GM18505 (cell line): ENCODE measurements around the gene SLC51A.
"Not testable (repeated sequence)": the region's sequence is repeated elsewhere in the genome, so short reads cannot be mapped to it uniquely, and the experiment has no call there.

ENCODE experiments used
- ATAC-seq: cut with Tn5 transposase; IDR thresholded peaks from one replicate; pipeline ENCODE4 v1.9.1; 2021; ENCODE audit not compliant: unreplicated experiment
- POLR2A ChIP-seq: IDR thresholded peaks from 4 replicates; pipeline ENCODE4 v1.6.1; 2011; ENCODE audit warnings: borderline replicate concordance; ENCODE audit not compliant: insufficient read depth, insufficient read length; ENCODE audit errors: extremely low read depth

The SLC51A gene

DNA sequence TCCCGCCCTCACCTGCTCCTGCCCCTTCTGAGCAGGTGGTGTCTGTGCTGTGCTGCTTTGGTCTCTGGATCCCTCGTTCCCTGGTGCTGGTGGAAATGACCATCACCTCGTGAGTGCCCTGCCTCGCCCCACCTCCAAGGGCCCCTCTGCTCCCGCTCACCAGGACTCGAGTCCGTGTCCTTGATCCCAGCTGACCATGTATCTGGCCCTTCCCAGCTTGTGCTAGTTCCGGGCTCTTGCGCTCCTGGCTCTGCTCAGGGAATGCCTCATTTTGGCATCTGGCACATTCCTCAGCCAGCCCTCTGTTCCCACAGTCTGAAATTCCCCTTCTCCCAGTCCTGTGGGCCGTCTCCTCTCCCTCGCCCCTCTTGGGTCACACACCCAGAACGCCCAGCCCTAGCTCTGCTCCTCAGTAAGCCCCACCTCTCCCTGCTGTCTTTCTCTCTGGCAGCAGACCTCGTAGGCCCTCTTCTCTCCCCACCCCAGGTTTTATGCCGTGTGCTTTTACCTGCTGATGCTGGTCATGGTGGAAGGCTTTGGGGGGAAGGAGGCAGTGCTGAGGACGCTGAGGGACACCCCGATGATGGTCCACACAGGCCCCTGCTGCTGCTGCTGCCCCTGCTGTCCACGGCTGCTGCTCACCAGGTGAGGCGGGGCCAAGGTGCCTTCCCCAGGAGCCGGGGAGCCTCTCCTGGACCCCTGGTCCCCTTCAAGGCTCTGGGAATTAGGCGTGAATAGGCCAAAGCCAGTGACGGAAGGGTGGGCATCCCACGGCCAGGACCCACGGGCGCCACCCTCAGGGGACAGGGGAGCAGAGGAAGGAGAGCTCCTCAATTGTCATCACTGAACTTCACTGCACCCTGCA lies 11.5 kb downstream of the SLC51A start:
- TF ChIP-seq POLR2A: no peak
- no peak for ATAC-seq

DNA sequence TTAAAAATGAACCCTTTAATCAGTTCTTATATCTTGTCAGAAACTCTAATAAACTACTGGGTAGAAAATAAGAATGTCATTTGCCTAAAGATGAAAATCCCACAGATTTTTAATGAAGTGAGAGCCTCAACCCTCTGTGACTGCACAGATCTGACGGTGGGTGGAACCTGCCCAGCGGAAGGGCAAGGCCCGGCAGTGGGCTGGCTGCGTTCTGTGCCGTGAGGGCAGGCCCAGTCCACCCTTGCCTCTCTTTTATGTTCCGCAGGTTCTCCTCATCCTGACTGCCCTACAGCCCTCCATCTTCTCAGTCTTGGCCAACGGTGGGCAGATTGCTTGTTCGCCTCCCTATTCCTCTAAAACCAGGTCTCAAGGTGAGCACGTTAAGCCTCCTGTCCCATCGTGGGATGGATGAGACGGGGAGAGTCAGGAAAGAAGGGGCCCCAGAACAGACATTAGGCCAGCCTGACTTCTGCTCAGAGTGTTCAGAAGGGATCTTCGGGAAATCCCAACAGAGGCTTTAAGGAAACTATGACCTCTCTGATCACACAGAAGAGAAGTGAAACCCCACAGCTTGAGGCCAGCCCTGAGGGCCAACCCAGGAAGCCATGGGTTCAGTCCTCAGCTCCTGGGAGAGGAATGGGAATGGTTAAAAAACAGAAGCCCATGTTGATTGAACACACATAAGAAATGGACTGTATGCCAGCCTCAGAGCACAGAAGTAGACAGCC lies 16.0 kb downstream of the SLC51A start:
- no peak for ATAC-seq
- no peak for TF ChIP-seq POLR2A

DNA sequence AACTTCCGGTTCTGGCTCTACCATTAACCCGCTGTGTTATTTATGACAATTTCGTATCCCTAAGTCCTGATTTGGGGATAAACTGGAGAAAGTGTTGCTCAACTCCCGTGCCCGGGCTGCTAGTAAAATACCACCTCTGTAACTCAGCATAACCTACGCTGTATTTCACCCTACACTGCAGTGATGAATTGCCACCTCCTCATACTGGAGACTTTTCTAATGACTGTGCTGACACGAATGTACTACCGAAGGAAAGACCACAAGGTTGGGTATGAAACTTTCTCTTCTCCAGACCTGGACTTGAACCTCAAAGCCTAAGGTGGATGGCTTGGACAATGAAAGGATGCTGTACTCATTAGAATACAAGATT lies 16.5 kb downstream of the SLC51A start:
- no peak for TF ChIP-seq POLR2A
- no peak for ATAC-seq

DNA sequence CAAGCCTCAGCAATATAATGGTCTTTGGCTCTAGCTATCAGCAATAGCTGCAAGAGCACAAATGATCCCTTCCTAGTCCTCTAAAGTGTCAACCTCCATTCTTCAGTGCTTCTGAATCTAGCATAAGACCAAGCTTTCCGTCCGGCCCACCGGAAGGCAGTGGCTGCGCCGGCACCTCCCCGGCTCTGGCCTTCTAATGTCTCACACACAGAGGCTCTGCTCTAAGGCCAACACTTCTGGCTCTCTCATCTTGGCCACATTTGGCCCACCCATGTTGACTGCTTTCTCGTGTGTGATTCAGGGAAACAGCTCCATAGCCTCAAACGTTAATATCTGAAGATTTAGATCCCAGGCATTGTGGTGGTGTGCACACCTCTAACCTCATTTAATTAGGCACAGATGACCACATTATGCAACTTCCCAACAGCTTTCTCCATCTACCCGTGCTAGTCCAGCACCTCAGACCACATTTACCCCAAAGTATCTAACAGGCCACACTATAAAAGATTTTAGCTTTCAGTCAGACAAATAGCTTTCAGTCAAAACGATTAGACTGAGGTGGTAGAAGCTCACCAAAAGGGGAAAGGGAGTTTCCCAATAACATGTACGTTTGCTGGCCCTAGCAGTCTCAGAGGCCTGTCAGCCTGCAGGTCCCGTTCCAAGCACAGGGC lies 19.3 kb downstream of the SLC51A start:
- TF ChIP-seq POLR2A: no peak
- no peak for ATAC-seq

DNA sequence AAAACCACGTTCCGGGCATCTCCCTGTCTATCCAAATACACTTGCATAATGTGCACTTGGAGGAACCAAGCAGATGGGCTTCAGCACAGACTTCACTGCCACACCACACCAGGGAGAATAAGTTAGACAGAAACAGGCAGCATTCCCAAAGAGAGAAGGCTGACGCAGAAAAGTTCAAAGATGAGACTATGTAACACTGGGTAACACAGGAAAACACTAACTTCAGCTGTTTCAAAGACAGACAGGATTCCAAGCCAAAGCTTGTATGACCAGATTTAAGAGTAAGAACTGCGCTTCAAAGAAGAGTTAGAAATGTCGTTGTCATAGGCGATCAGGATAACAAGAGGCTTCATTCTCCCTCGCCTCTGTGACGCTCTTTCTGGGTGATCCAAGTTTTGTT lies 19.9 kb downstream of the SLC51A start:
- TF ChIP-seq POLR2A: no peak
- ATAC-seq: no peak

DNA sequence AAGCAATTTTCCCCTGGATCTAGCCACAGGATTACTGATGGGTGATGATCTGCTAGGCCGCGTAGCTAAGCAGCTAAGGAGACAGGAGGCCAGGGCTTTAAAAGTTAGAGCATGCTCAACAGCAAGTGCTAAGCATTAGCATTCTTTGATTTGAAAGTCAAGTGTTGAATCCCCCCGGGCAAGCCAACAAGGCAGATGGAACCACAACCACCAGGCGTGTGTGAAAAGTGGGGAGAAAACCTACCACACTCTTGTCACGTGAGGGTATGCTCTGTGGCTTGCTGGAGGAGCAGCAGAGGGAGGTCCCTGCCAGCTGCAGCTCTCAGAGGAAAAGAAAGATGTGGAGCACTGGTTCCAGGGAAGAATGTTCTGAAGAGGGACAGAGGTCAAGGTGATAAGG lies 20.9 kb downstream of the SLC51A start:
- TF ChIP-seq POLR2A: no peak
- no peak for ATAC-seq

DNA sequence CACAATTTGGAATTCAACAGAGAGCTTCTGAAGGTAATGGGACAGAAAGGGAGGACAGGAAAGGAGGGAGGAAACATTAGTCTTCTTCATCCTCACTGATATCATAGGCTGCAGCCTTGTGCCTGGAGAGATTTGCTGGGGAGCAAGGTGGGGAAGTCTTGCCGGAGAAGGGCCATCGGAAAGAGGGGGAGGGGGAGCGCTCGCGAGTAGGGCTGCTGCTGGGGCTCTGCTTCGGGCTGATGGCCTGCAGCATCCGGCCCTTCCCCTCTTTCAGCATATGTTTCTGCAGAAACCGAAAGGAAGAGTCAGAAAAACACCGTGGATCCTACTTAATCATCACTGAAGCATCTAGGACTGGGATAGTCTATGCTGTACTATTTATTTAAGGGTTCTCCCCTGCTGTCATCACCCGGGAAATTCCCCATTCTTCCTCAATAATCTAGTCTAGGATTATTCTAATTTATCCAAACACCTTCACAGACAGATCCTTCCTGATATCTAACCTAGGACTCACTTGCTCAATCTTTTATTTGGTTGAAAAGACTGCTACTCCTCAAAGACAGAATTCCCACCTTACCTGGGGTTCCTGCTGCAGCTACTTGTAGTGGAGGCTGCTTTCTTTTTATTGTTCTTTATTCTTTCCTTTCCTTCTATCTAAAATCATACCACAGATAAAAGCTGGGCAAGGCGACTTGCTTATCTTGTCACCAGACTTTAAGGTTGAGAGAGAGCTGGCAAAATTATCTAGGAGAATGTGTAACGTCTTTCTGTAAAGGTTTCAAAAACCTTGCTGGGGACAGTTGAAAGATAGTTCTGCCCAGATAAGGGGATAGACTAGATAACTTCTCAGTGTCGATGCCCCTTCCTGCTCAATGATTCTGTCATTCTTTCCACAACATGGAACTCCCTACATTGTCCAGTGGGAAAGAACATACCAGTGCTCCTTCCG lies 22.6 kb downstream of the SLC51A start:
- TF ChIP-seq POLR2A: no peak
- no peak for ATAC-seq

DNA sequence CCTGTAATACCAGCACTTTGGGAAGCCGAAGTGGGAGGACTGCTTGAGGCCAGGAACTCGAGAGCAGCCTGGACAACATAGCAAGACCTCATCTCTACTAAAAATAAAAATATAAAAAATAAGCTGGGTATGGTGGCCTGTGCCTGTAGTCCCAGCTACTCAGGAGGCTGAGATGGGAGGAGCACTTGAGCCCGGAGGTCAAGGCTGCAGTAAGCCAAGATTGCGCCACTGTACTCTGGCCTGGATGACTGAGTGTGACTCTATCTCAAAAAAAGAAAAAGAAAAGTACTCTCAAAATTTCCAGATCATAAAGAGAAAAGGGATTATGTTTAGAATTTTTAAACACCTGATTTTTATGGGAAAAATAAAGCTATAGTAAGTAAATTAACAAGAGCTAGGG lies 24.1 kb downstream of the SLC51A start:
- no peak for TF ChIP-seq POLR2A
- no peak for ATAC-seq

GRCh38 chr3:196241704-196242103 lies 25.4 kb downstream of the SLC51A start:
- no peak for ATAC-seq
- no peak for TF ChIP-seq POLR2A

DNA sequence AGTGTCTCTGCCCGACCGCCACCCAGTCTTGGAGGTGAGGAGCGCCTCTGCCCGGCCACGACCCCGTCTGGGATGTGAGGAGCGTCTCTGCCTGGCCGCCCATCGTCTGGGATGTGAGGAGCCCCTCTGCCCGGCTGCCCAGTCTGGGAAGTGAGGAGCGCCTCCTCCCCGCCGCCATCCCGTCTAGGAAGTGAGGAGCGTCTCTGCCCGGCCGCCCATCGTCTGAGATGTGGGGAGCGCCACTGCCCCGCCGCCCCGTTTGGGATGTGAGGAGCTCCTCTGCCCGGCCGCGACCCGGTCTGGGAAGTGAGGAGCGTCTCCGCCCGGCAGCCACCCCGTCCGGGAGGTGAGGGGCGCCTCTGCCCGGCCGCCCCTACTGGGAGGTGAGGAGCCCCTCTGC lies 27.8 kb downstream of the SLC51A start:
- not testable (repeated sequence) for ATAC-seq

DNA sequence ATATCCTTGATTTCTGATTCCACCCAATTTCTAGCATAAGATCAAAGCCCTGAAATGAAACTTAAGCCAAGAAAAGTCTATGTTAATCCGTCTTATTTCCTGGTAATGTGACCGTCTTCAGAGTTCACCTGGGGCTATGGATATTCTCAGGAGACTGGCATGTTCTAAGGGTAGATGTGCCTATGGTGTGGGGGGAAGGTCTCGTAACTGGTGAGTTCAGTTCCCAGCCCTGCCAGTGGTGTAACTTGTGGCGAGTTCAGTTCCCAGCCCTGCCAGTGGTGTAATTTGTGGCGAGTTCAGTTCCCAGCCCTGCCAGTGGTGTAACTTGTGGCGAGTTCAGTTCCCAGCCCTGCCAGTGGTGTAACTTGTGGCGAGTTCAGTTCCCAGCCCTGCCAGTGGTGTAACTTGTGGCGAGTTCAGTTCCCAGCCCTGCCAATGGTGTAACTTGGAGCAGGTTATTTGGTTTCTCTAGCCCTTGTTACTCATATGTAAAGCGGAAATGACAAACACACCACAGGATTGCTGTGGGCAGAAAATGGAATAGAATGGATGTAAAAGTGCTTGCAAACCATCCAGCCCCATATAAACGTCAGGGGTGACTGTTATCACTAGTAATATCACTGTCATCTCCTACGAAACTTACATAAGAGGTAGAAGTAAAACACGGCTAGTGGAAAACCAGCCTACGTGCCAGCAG lies 30.4 kb downstream of the SLC51A start:
- no peak for TF ChIP-seq POLR2A
- no peak for ATAC-seq

DNA sequence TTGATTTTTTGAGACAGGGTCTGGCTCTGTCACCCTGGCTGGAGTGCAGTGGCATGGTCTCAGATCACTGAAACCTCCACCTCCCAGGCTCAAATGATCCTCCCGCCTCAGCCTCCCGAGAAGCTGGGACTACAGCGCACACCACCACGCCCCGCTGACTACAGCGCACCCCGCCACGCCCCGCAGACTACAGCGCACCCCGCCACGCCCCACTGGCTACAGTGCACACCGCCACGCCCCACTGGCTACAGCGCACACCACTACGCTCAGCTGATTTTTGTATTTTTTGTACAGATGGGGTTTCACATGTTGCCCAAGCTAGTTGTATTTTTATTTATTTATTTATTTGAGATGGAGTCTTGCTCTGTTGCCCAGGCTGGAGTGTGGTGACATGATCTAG lies 35.6 kb downstream of the SLC51A start:
- no peak for ATAC-seq
- no peak for TF ChIP-seq POLR2A
